Neural progenitor cell (in vitro differentiated cells): ENCODE measurements around the gene ATF7IP.

Experiments
- CTCF ChIP-seq: fragments of 200-600 bp; sonication (generic); IDR thresholded peaks from 2 replicates; pipeline ENCODE4 v1.5.1; 2017; ENCODE audit warnings: antibody characterized with exemption, mild to moderate bottlenecking
- EZH2 ChIP-seq: fragments of 200-600 bp; sonication (generic); IDR thresholded peaks from 2 replicates; pipeline ENCODE4 v1.6.1; 2017; ENCODE audit warnings: antibody characterized with exemption, mild to moderate bottlenecking, moderate library complexity

GRCh38 chr12:14395074-14395778 lies 29.7 kb downstream of the ATF7IP start:
- TF ChIP-seq CTCF (no peak), EZH2 (no peak)
